Epidermal melanocyte (primary cell): ENCODE data around the gene KAT5.
"Not testable (repeated sequence)": the region's sequence is repeated elsewhere in the genome, so short reads cannot be mapped to it uniquely, and the experiment has no call there.

Experiments
- DNase-seq: peaks from one replicate; pipeline ENCODE4 v3.0.0; 2011; ENCODE audit warnings: low spot score; ENCODE audit not compliant: insufficient read length

KAT5 gene

GRCh38 chr11:65744026-65744698 is 32.1 kb downstream of the KAT5 start:
- no peak for DNase-seq

GRCh38 chr11:65744699-65745042 is 32.6 kb downstream of the KAT5 start:
- no peak for DNase-seq

GRCh38 chr11:65745049-65745448 is 33.0 kb downstream of the KAT5 start:
- DNase-seq = no peak

- not testable (repeated sequence) for DNase-seq
These were observed 50.1 kb downstream of the KAT5 start for GRCh38 chr11:65762169-65762568.

GRCh38 chr11:65762816-65763215 is 50.8 kb downstream of the KAT5 start:
- DNase-seq = not testable (repeated sequence)

GRCh38 chr11:65764434-65764833 is 52.4 kb downstream of the KAT5 start:
- DNase-seq = no peak

- DNase-seq = no peak
These were observed 54.5 kb downstream of the KAT5 start for GRCh38 chr11:65766535-65766934.

GRCh38 chr11:65767406-65767805 is 55.4 kb downstream of the KAT5 start:
- DNase-seq = no peak

- not testable (repeated sequence) for DNase-seq
These were observed 55.8 kb downstream of the KAT5 start for GRCh38 chr11:65767806-65768205.
